ENCODE results near the gene NABP1. TPM values are rescaled to one million over a fixed set of nuclear protein-coding genes. Genes with fewer than 3 reads are reported as not detected.

Gene NABP1
- total RNA-seq, 4 donors from 2014 or later: 11.4 to 26.6 (median 22.2) TPM

GRCh38 chr2:191637182-191638078 is 40.5 kb upstream of the NABP1 start:
- H3K9me3 ChIP-seq: no peaks in the 10 kb centered on the region
- H3K4me3 ChIP-seq: no peak overlapping the region
- peak overlapping the region in 3 of 4 donors; percentile 11 to 62 (median 17) for H3K27ac ChIP-seq
- no peaks in the 10 kb centered on the region for H3K36me3 ChIP-seq
- 63 to 70% methylated on average over 6 of the region's 6 CpGs for WGBS, 2 donors
- no peak for TF ChIP-seq EP300 (IDR thresholded peaks at IDR 0.05)
- TF ChIP-seq POLR2A (IDR thresholded peaks at IDR 0.05): no peak
- TF ChIP-seq CTCF (IDR thresholded peaks at IDR 0.05): no peak
- peaks cover 0 to 20% (median 9%) of the 10 kb centered on the region in 4 donors for H3K4me1 ChIP-seq
- no peak for DNase-seq (ENCODE audit: low spot score in 2 of 2)
- no peaks in the 10 kb centered on the region for H3K27me3 ChIP-seq

DNA sequence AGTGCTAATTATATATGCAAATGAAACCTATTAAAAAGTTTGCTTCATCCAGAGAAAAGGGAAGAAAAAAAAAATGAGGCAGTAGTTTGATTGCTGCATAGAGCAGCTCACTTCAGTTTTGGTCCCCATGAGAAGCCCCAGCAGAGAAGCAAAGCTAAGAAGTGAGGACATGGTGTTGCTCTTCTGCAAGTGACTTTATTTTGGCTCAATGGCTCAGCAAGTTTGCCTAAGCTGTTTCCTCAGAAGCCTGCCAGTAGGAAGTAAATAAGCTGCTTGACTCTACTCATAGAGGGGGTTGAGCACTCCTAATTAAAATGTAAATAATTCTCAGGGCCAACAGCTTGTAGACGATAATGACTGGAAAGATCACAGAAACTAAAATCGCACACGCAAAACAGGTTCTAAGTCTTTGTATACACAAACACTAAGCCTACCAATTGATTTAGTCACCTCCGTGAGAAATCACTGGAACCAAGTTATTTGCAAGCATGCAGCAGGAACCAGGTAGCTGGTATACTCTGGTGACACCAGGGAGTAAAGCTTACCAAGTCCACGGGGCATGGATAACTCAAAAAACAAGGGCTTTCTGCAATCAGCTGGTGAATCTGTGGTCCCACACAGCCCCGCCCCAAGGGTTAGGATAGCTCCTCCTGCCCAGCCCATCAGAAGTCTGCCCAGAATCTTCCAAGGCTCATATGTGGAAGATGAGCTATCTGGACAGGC is 39.7 kb upstream of the NABP1 start:
- TF ChIP-seq POLR2A (IDR thresholded peaks at IDR 0.05) (no peak), CTCF (IDR thresholded peaks at IDR 0.05) (no peak), EP300 (IDR thresholded peaks at IDR 0.05) (no peak)
- H3K36me3 ChIP-seq: no peaks in the 10 kb centered on the region
- peak overlapping the region in 3 of 4 donors; percentile 11 to 62 (median 17) for H3K27ac ChIP-seq
- no peaks in the 10 kb centered on the region for H3K9me3 ChIP-seq
- H3K4me3 ChIP-seq: no peak overlapping the region
- DNase-seq (ENCODE audit: low spot score in 2 of 2): no peak
- H3K27me3 ChIP-seq: no peaks in the 10 kb centered on the region
- peaks cover 0 to 20% (median 9%) of the 10 kb centered on the region in 4 donors for H3K4me1 ChIP-seq
- 57 to 69% methylated on average over 6 of the region's 6 CpGs for whole genome bisulfite sequencing, 2 donors

DNA sequence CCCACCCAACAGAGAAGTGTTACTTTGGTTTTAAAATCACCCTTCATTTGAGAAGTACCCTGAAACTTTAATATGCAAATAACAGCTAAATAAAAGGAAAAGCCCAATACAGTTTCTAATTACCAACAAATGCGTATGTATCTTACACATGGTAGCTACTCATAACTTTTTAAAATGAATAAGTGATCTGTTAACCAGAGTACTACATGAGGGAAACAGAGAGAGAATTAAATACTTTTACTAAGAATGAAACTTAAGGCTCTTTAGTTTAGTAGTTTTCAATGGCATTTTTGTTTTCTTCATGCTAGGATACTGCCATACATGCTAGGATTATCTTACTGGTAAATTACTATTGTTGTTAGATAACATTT is 39.1 kb upstream of the NABP1 start:
- H3K27ac ChIP-seq: peak overlapping the region in 1 of 4 donors; percentile 62
- H3K4me3 ChIP-seq: no peak overlapping the region
- no peak for DNase-seq (ENCODE audit: low spot score in 2 of 2)
- TF ChIP-seq POLR2A (IDR thresholded peaks at IDR 0.05) (no peak), EP300 (IDR thresholded peaks at IDR 0.05) (no peak), CTCF (IDR thresholded peaks at IDR 0.05) (no peak)
- peaks cover 0 to 20% (median 9%) of the 10 kb centered on the region in 4 donors for H3K4me1 ChIP-seq
- H3K27me3 ChIP-seq: no peaks in the 10 kb centered on the region
- no peaks in the 10 kb centered on the region for H3K36me3 ChIP-seq
- H3K9me3 ChIP-seq: no peaks in the 10 kb centered on the region
- WGBS, 2 donors: 82 to 95% methylated on average over 1 of the region's 1 CpG

GRCh38 chr2:191641609-191642008 is 36.3 kb upstream of the NABP1 start:
- no peaks in the 10 kb centered on the region for H3K9me3 ChIP-seq
- H3K27ac ChIP-seq: no peak overlapping the region
- H3K27me3 ChIP-seq: no peaks in the 10 kb centered on the region
- no peak overlapping the region for H3K4me3 ChIP-seq
- WGBS, 2 donors: 44 to 58% methylated on average over 1 of the region's 1 CpG
- no peaks in the 10 kb centered on the region for H3K36me3 ChIP-seq
- H3K4me1 ChIP-seq: peaks cover 0 to 20% (median 9%) of the 10 kb centered on the region in 4 donors
- DNase-seq (ENCODE audit: low spot score in 2 of 2): no peak
- TF ChIP-seq CTCF (IDR thresholded peaks at IDR 0.05) (no peak), EP300 (IDR thresholded peaks at IDR 0.05) (no peak), POLR2A (IDR thresholded peaks at IDR 0.05) (no peak)

DNA sequence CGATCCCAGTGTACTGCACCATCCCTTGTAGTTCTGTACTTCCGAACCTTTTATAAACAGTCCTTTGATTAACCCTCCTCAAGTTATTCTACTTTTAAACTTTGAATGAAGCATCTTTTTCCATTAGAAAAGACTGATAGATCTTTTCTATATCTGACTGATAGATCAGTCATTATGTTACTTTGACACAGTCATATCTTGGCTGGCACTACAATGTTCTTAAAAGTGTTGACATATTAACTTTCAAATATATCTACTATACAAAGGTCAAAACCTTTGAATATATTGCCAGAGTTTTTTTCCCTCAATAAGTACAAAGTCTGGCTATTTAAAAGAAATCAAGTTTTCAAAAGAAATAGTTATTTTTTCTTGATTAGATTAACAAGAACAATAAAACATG is 35.4 kb upstream of the NABP1 start:
- peaks cover 0 to 12% (median 6%) of the 10 kb centered on the region in 4 donors for H3K4me1 ChIP-seq
- H3K36me3 ChIP-seq: no peaks in the 10 kb centered on the region
- WGBS, 2 donors: 70 to 77% methylated on average over 2 of the region's 2 CpGs
- no peaks in the 10 kb centered on the region for H3K27me3 ChIP-seq
- TF ChIP-seq POLR2A (IDR thresholded peaks at IDR 0.05): no peak
- TF ChIP-seq CTCF (IDR thresholded peaks at IDR 0.05): no peak
- no peak for TF ChIP-seq EP300 (IDR thresholded peaks at IDR 0.05)
- no peak overlapping the region for H3K27ac ChIP-seq
- DNase-seq (ENCODE audit: low spot score in 2 of 2): no peak
- no peak overlapping the region for H3K4me3 ChIP-seq
- H3K9me3 ChIP-seq: no peaks in the 10 kb centered on the region

Data from tibial nerve (tissue), 4 donors.